Measurements from ENCODE around the gene IQCK. TPM values are rescaled to one million over a fixed set of nuclear protein-coding genes. Genes with fewer than 3 reads are reported as not detected.
A peak's percentile ranks its signal among the peaks of the same experiment; 100 is the strongest.

IQCK gene
- total RNA-seq, 1 experiment from 2014 or later, result 15.5 TPM

- POLR2A ChIA-PET, result interaction anchor here (0.6 kb wide), 1 partner anchor 183 kb away, joined by 3 read pairs; no protein-coding TSS in a partner anchor
- ATAC-seq (no peak), DNase-seq (ENCODE audit: low read depth, low spot score) (peak; percentile 42)
- no peaks in the 10 kb centered on the region for H3K27me3 ChIP-seq (ENCODE audit: control insufficient read depth, insufficient read depth, low read length)
- H3K27ac ChIP-seq (ENCODE audit: low read length), result no peak overlapping the region
- no peaks in the 10 kb centered on the region for H3K4me1 ChIP-seq (ENCODE audit: control insufficient read depth, insufficient read depth, low read length)
- H3K36me3 ChIP-seq (ENCODE audit: control insufficient read depth, insufficient read depth, low read length), result no peaks in the 10 kb centered on the region
- H3K9me3 ChIP-seq (ENCODE audit: control insufficient read depth, insufficient read depth, low read depth, low read length), result no peaks in the 10 kb centered on the region
- in situ Hi-C loops (cut with HindIII; ENCODE audit: low pct_unique_long_range_greater_than_20kb, low sequenced_read_pairs), result no loop called here
- no peak for TF ChIP-seq CTCF (IDR thresholded peaks at IDR 0.05)
- no peak for TF ChIP-seq REST (IDR thresholded peaks at IDR 0.05; ENCODE audit: insufficient read depth in 1 of 2, low read depth in 2 of 2, low read length in 1 of 2)
- TF ChIP-seq POLR2AphosphoS5 (IDR thresholded peaks at IDR 0.05; ENCODE audit: low read depth, low read length), result no peak
- TF ChIP-seq SIN3A (IDR thresholded peaks at IDR 0.05; ENCODE audit: borderline replicate concordance, insufficient read depth, low read depth, low read length), result no peak
- TF ChIP-seq TCF7L2 (IDR thresholded peaks at IDR 0.05; ENCODE audit: low read depth, low read length), result no peak
- CTCF ChIA-PET, result no interaction called here
- intact Hi-C loops (cut with micrococcal nuclease; ENCODE audit: unreplicated experiment), result no loop called here
- no peak overlapping the region for H3K4me3 ChIP-seq (ENCODE audit: low read depth in 2 of 2, low read length in 2 of 2)
- no TSS peak for BruUV-seq (replicated peaks)
Observed at GRCh38 chr16:19831678-19832077, 113.6 kb downstream of the IQCK start.

GRCh38 chr16:19833176-19833575, 115.1 kb downstream of the IQCK start:
- H3K9me3 ChIP-seq (ENCODE audit: control insufficient read depth, insufficient read depth, low read depth, low read length), result no peaks in the 10 kb centered on the region
- no peak overlapping the region for H3K4me3 ChIP-seq (ENCODE audit: low read depth in 2 of 2, low read length in 2 of 2)
- no peaks in the 10 kb centered on the region for H3K27me3 ChIP-seq (ENCODE audit: control insufficient read depth, insufficient read depth, low read length)
- ChIA-PET CTCF (no interaction called here), POLR2A (no interaction called here)
- no peak overlapping the region for H3K27ac ChIP-seq (ENCODE audit: low read length)
- no peak for ATAC-seq
- DNase-seq (ENCODE audit: low read depth, low spot score), result no peak
- intact Hi-C loops (cut with micrococcal nuclease; ENCODE audit: unreplicated experiment), result no loop called here
- H3K4me1 ChIP-seq (ENCODE audit: control insufficient read depth, insufficient read depth, low read length), result no peaks in the 10 kb centered on the region
- H3K36me3 ChIP-seq (ENCODE audit: control insufficient read depth, insufficient read depth, low read length), result no peaks in the 10 kb centered on the region
- no TSS peak for BruUV-seq (replicated peaks)
- in situ Hi-C loops (cut with HindIII; ENCODE audit: low pct_unique_long_range_greater_than_20kb, low sequenced_read_pairs), result no loop called here
- TF ChIP-seq REST (IDR thresholded peaks at IDR 0.05; ENCODE audit: insufficient read depth in 1 of 2, low read depth in 2 of 2, low read length in 1 of 2), result no peak

Data from Panc1 (cell line).